Duodenal mucosa (tissue), 2 donors: ENCODE results near the gene PNMA8C.
"Not testable (repeated sequence)": the region's sequence is repeated elsewhere in the genome, so short reads cannot be mapped to it uniquely, and the experiment has no call there.

Experiments used
- H3K27ac ChIP-seq: one replicate; pipeline ENCODE4 v1.7.0; 2013; ENCODE audit warnings: low read depth, low read length
- H3K27me3 ChIP-seq, 2 donors: one replicate each; pipeline ENCODE4 v1.7.0; 2013; ENCODE audit warnings: low read length in 2 of 2, control low read depth in 1 of 2; ENCODE audit not compliant: insufficient read depth in 2 of 2, control insufficient read depth in 1 of 2
- H3K36me3 ChIP-seq, 2 donors: one replicate each; pipeline ENCODE4 v1.7.0; 2013; ENCODE audit warnings: low read length in 2 of 2, control low read depth in 1 of 2; ENCODE audit not compliant: insufficient read depth in 2 of 2, control insufficient read depth in 1 of 2
- H3K4me1 ChIP-seq, 2 donors: one replicate each; pipeline ENCODE4 v1.7.0; 2013; ENCODE audit warnings: low read length in 2 of 2, control low read depth in 1 of 2; ENCODE audit not compliant: insufficient read depth in 2 of 2, control insufficient read depth in 1 of 2
- H3K4me3 ChIP-seq, 2 donors: one replicate each; pipeline ENCODE4 v1.7.0; 2013; ENCODE audit warnings: low read length in 2 of 2, low read depth in 1 of 2
- H3K9ac ChIP-seq, 2 donors: one replicate each; pipeline ENCODE4 v1.7.0; 2013; ENCODE audit warnings: low read length in 2 of 2, low read depth in 1 of 2
- H3K9me3 ChIP-seq, 2 donors: one replicate each; pipeline ENCODE4 v1.7.0; 2013; ENCODE audit warnings: low read length in 2 of 2, control low read depth in 1 of 2; ENCODE audit not compliant: control insufficient read depth in 1 of 2

PNMA8C gene

GRCh38 chr19:46448601-46449000, 19.9 kb upstream of the PNMA8C start:
- no peaks in the 10 kb centered on the region for H3K27me3 ChIP-seq
- no peaks in the 10 kb centered on the region for H3K36me3 ChIP-seq
- no peaks in the 10 kb centered on the region for H3K4me1 ChIP-seq
- H3K9me3 ChIP-seq = peaks cover 0 to 3% of the 10 kb centered on the region in 2 donors
- no peak overlapping the region for H3K27ac ChIP-seq
- H3K9ac ChIP-seq = no peak overlapping the region
- H3K4me3 ChIP-seq = no peak overlapping the region

GRCh38 chr19:46447824-46448223, 19.1 kb upstream of the PNMA8C start:
- H3K36me3 ChIP-seq = no peaks in the 10 kb centered on the region
- peaks cover 0 to 3% of the 10 kb centered on the region in 2 donors for H3K9me3 ChIP-seq
- no peak overlapping the region for H3K9ac ChIP-seq
- H3K4me3 ChIP-seq = no peak overlapping the region
- no peak overlapping the region for H3K27ac ChIP-seq
- no peaks in the 10 kb centered on the region for H3K27me3 ChIP-seq
- H3K4me1 ChIP-seq = no peaks in the 10 kb centered on the region

DNA sequence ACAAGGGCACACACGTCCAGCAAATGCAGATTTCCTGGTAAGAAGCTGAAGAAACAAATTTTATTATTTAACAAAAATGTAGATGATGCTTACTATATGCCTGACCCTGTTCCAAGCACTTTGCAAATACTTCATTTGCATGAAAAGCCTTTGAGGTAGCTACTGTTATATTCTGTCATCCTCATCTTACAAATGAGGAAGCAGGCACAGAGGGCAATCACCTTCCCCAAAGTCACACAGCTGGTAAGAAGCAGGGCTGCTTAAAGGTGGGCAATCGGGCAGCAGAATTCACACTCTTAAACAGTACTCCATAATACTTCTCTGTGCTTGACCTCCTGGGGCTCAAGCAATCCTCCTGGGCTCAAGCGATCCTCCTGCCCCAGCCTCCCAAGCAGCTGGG, 18.3 kb upstream of the PNMA8C start:
- Histone ChIP-seq H3K4me1 (no peaks in the 10 kb centered on the region), H3K36me3 (no peaks in the 10 kb centered on the region), H3K4me3 (no peak overlapping the region), H3K27ac (no peak overlapping the region), H3K27me3 (no peaks in the 10 kb centered on the region), H3K9me3 (peaks cover 0 to 3% of the 10 kb centered on the region in 2 donors), H3K9ac (no peak overlapping the region)

DNA sequence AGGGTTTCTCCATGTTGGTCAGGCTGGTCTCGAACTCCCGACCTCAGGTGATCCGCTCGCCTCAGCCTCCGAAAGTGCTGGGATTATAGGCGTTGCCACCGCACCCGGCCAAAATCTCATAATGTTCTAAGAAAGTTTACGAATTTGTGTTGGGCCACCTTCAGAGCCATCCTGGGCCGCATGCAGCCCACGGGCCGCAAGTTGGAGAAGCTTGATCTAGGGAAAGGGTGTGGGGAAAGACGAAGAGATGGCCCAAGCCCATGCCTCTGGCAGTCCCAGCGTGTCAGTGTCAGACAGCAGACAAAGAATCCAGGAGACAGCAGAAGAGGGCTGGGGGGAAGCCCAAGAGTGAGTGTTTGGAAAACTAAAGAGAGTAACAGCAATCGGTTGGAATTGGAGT, 17.3 kb upstream of the PNMA8C start:
- no peaks in the 10 kb centered on the region for H3K36me3 ChIP-seq
- H3K9ac ChIP-seq = no peak overlapping the region
- no peak overlapping the region for H3K27ac ChIP-seq
- H3K9me3 ChIP-seq = peaks cover 0 to 3% of the 10 kb centered on the region in 2 donors
- no peak overlapping the region for H3K4me3 ChIP-seq
- H3K4me1 ChIP-seq = no peaks in the 10 kb centered on the region
- H3K27me3 ChIP-seq = no peaks in the 10 kb centered on the region

DNA sequence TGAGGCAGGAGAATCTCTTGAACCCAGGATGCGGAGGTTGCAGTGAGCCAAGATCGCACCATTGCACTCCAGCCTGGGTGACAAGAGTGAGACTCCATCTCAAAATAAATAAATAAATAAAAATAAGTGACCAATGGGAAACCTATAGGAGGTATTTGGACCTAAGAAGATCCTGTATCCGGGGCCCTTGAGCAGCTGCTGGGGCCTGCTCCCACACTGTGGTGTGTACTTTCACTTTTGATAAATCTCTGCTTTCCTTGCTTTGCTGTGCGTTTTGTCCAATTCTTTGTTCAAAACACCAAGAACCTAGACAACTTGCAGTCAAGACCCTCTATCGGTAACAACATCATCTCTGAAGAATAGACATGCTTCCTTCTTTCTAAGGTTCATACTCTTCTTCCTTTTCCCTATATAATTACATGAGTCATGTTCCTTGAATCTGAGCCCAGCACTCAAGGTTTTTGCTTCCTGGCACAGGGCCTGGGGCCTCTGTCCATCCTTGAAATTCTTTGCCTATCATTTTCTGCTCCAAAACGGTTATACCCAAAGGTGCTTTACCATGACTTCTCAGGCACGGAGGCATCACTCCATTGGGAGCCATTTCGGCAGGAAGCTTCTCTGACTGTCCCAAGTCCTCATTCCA, 14.2 kb upstream of the PNMA8C start:
- H3K9ac ChIP-seq = no peak overlapping the region
- H3K27me3 ChIP-seq = no peaks in the 10 kb centered on the region
- H3K4me3 ChIP-seq = no peak overlapping the region
- H3K4me1 ChIP-seq = no peaks in the 10 kb centered on the region
- no peak overlapping the region for H3K27ac ChIP-seq
- no peaks in the 10 kb centered on the region for H3K9me3 ChIP-seq
- no peaks in the 10 kb centered on the region for H3K36me3 ChIP-seq

DNA sequence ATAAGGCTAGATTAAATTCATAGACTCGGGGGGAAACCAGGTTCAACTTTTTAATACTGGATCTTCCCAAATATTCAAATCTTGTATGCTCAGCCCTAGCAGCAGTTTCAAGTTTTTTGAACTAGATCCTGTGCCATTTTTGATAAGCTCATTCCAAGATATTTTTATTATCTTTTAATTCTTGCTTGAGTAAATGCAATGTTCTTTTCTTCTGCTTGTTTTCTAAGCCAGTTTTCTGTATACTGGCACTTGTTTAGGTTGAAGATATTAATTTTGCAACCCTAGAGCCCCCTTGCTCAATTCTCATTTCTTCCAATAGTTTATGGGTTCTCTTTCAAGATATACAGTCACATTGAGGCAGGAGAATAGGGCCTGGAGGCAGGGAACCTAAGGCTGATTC, 13.1 kb upstream of the PNMA8C start:
- H3K27me3 ChIP-seq = no peaks in the 10 kb centered on the region
- no peak overlapping the region for H3K9ac ChIP-seq
- no peaks in the 10 kb centered on the region for H3K9me3 ChIP-seq
- no peak overlapping the region for H3K27ac ChIP-seq
- no peaks in the 10 kb centered on the region for H3K4me1 ChIP-seq
- H3K4me3 ChIP-seq = no peak overlapping the region
- no peaks in the 10 kb centered on the region for H3K36me3 ChIP-seq

DNA sequence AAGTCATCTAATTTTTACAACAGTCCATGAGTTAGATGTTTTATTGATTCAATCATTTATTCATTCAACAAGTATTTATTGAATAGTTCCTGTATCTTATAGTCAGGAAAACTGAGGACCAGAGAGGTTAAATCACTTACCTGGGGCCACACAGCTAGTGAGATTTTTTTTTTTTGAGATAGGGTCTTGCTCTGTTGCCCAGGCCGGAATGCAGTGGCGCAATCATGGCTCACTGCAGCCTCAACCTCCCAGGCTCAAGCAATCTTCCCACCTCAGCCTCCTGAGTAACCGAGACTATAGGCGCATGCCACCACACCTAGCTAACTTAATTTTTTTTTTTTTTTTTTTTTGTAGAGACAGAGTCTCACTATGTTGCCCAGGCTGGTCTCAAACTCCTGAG, 7.0 kb upstream of the PNMA8C start:
- H3K4me1 ChIP-seq, H3K27ac ChIP-seq, H3K4me3 ChIP-seq, H3K9ac ChIP-seq, H3K9me3 ChIP-seq, H3K27me3 ChIP-seq, H3K36me3 ChIP-seq: not testable (repeated sequence)

- H3K9me3 ChIP-seq = no peaks in the 10 kb centered on the region
- no peak overlapping the region for H3K4me3 ChIP-seq
- H3K4me1 ChIP-seq = no peaks in the 10 kb centered on the region
- H3K27ac ChIP-seq = no peak overlapping the region
- H3K9ac ChIP-seq = no peak overlapping the region
- no peaks in the 10 kb centered on the region for H3K36me3 ChIP-seq
- H3K27me3 ChIP-seq = peaks cover 0 to 2% of the 10 kb centered on the region in 2 donors
Observed at GRCh38 chr19:46435009-46435408, 6.3 kb upstream of the PNMA8C start.

DNA sequence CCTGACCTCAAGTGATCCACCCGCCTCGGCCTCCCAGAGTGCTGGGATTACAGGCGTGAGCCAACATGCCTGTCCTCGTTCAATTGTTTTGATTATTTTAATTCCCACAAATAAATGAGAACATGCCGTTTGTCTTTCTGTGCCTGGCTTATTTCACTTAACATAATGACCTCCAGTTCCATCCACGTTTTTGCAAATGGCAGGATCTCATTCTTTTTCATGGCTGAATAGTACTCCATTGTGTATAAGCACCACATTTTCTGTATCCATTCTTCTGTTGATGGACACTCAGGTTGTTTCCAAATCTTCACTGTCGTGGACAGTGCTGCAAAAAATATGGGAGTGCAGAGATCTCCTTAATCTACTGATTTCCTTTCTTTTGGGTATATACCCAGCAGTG, 4.7 kb upstream of the PNMA8C start:
- not testable (repeated sequence) for H3K9ac ChIP-seq, H3K27ac ChIP-seq, H3K36me3 ChIP-seq, H3K4me3 ChIP-seq, H3K27me3 ChIP-seq, H3K4me1 ChIP-seq, H3K9me3 ChIP-seq

GRCh38 chr19:46431824-46432223, 3.1 kb upstream of the PNMA8C start:
- no peak overlapping the region for H3K4me3 ChIP-seq
- peaks cover 9 to 24% of the 10 kb centered on the region in 2 donors for H3K27me3 ChIP-seq
- no peaks in the 10 kb centered on the region for H3K36me3 ChIP-seq
- H3K27ac ChIP-seq = no peak overlapping the region
- no peaks in the 10 kb centered on the region for H3K9me3 ChIP-seq
- H3K4me1 ChIP-seq = no peaks in the 10 kb centered on the region
- no peak overlapping the region for H3K9ac ChIP-seq

DNA sequence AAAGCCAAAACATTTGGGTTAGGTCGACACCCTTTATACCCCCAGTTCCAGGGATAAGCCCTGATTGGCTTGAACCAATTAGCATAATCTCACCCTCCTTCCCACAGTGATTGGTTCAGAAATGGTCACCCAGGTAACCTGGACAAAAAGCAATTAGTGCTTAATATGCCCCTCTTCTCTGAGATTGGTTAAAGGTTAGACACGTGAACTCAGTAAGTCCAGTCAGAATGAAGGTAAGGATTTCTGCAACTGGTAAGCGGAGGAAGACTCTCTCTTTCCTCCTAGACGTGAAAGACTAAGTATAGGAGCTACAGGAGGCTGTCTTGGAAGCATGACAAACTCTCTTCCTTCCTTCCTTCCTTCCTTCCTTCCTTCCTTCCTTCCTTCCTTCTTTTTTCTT, 1.3 kb upstream of the PNMA8C start:
- Histone ChIP-seq H3K9ac (no peak overlapping the region), H3K27ac (no peak overlapping the region), H3K4me1 (peaks cover 7% of the 10 kb centered on the region in 2 donors), H3K36me3 (no peaks in the 10 kb centered on the region), H3K27me3 (peaks cover 19 to 32% of the 10 kb centered on the region in 2 donors), H3K9me3 (no peaks in the 10 kb centered on the region), H3K4me3 (no peak overlapping the region)
